ENCODE results near the gene SSH3.

Gene SSH3

DNA sequence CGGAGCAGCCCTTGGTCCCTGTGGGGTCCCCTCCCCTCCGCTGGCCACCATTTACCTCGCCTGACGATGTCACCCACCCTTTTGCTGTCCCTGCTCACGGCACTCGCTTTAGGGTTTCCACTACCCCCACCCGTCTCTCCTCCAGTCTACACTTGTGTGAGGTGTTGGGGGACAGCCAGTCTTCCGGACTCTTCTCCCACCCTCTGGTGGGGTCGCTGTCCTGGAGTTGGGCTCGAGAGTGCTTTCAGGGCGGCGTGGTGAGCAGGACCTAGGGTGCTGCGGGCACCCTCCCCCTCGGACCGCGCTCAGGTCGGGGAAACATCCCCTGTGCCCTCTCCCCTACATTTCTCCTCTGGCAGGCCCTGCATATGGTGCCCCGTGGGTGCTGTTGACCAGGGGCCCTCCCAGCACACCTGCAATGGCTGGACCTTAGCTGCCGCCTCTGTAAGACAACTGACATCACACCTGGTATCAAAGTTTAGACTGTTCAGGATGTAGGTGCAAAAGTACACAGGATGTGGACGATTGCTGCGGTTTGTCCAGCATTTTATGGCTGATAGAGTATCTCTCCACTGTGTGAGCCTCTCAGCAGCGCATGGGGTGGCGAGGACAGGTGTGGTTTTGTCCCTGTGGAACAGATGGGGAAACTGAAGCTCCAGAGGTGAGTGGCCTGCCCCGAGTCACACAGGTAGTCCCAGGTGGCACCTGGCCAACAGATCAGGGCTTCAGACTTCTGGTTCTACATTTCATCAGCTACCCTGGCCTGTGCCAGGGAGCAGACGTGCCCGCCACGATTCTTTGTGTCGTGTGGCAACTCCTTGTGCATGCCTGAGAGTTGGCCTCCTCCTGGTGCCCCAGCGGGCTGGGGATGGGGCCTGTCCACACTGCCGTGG lies 35.9 kb upstream of the SSH3 start:
- H3K79me2 ChIP-seq (ENCODE audit: low read length): peaks cover 60% of the 10 kb centered on the region
- peak overlapping the region; percentile 79 for H3K4me3 ChIP-seq (ENCODE audit: low read length)
- peak overlapping the region; percentile 87 for H3K9ac ChIP-seq (ENCODE audit: low read length)
- TF ChIP-seq CTCF (IDR thresholded peaks at IDR 0.05; ENCODE audit: low read depth, low read length) (peak; percentile 24; the same call in 1 of the 2 replicates), EZH2phosphoT487 (IDR thresholded peaks at IDR 0.05; ENCODE audit: low read depth) (no peak)
- no peaks in the 10 kb centered on the region for H3K9me3 ChIP-seq (ENCODE audit: insufficient read depth, low read length)
- H3K27ac ChIP-seq (ENCODE audit: low read length): peak overlapping the region; percentile 97
- H3K36me3 ChIP-seq (replicated peaks; ENCODE audit: low read depth, low read length): peaks cover 41% of the 10 kb centered on the region
- H2AFZ ChIP-seq (ENCODE audit: low read depth, low read length): no peak overlapping the region
- peaks cover 41% of the 10 kb centered on the region for H4K20me1 ChIP-seq (ENCODE audit: insufficient read depth, low read length)
- H3K27me3 ChIP-seq (ENCODE audit: low read depth, low read length): no peaks in the 10 kb centered on the region
- H3K4me2 ChIP-seq (ENCODE audit: low read length): peak overlapping the region; percentile 98
- peaks cover 62% of the 10 kb centered on the region for H3K4me1 ChIP-seq (ENCODE audit: low read length)

GRCh38 chr11:67268081-67268961 lies 35.0 kb upstream of the SSH3 start:
- H3K9ac ChIP-seq (ENCODE audit: low read length): peak overlapping the region; percentile 87
- peak overlapping the region; percentile 98 for H3K4me2 ChIP-seq (ENCODE audit: low read length)
- H3K79me2 ChIP-seq (ENCODE audit: low read length): peaks cover 69% of the 10 kb centered on the region
- H3K27me3 ChIP-seq (ENCODE audit: low read depth, low read length): no peaks in the 10 kb centered on the region
- H3K27ac ChIP-seq (ENCODE audit: low read length): peak overlapping the region; percentile 97
- H4K20me1 ChIP-seq (ENCODE audit: insufficient read depth, low read length): peaks cover 50% of the 10 kb centered on the region
- H3K36me3 ChIP-seq (replicated peaks; ENCODE audit: low read depth, low read length): peaks cover 46% of the 10 kb centered on the region
- TF ChIP-seq EZH2phosphoT487 (IDR thresholded peaks at IDR 0.05; ENCODE audit: low read depth) (no peak), CTCF (IDR thresholded peaks at IDR 0.05; ENCODE audit: low read depth, low read length) (no peak)
- H2AFZ ChIP-seq (ENCODE audit: low read depth, low read length): no peak overlapping the region
- H3K4me3 ChIP-seq (ENCODE audit: low read length): peak overlapping the region; percentile 79
- H3K4me1 ChIP-seq (ENCODE audit: low read length): peaks cover 57% of the 10 kb centered on the region
- H3K9me3 ChIP-seq (ENCODE audit: insufficient read depth, low read length): no peaks in the 10 kb centered on the region

GRCh38 chr11:67268962-67269268 lies 34.4 kb upstream of the SSH3 start:
- Histone ChIP-seq H3K9me3 (ENCODE audit: insufficient read depth, low read length) (no peaks in the 10 kb centered on the region), H3K4me2 (ENCODE audit: low read length) (peak overlapping the region; percentile 98), H3K4me1 (ENCODE audit: low read length) (peaks cover 57% of the 10 kb centered on the region), H2AFZ (ENCODE audit: low read depth, low read length) (no peak overlapping the region), H4K20me1 (ENCODE audit: insufficient read depth, low read length) (peaks cover 54% of the 10 kb centered on the region), H3K27me3 (ENCODE audit: low read depth, low read length) (no peaks in the 10 kb centered on the region), H3K79me2 (ENCODE audit: low read length) (peaks cover 75% of the 10 kb centered on the region), H3K9ac (ENCODE audit: low read length) (peak overlapping the region; percentile 25), H3K27ac (ENCODE audit: low read length) (peak overlapping the region; percentile 97), H3K36me3 (replicated peaks; ENCODE audit: low read depth, low read length) (peaks cover 46% of the 10 kb centered on the region), H3K4me3 (ENCODE audit: low read length) (peak overlapping the region; percentile 79)
- no peak for TF ChIP-seq EZH2phosphoT487 (IDR thresholded peaks at IDR 0.05; ENCODE audit: low read depth)
- no peak for TF ChIP-seq CTCF (IDR thresholded peaks at IDR 0.05; ENCODE audit: low read depth, low read length)
